Astrocyte (in vitro differentiated cells and primary cell): ENCODE measurements around the gene COL28A1.

Experiments
- EZH2 ChIP-seq: IDR thresholded peaks from 2 replicates; pipeline ENCODE4 v1.6.1; 2012; ENCODE audit warnings: mild to moderate bottlenecking, low read length, inconsistent platforms; ENCODE audit not compliant: insufficient read depth
- TF ChIP-seq, protein P1 (sequence below): IDR thresholded peaks from 2 replicates; pipeline ENCODE4 v1.5.1; 2011; ENCODE audit warnings: low read depth, mild to moderate bottlenecking, inconsistent platforms, low read length, moderate library complexity; ENCODE audit not compliant: insufficient read depth

DNA sequence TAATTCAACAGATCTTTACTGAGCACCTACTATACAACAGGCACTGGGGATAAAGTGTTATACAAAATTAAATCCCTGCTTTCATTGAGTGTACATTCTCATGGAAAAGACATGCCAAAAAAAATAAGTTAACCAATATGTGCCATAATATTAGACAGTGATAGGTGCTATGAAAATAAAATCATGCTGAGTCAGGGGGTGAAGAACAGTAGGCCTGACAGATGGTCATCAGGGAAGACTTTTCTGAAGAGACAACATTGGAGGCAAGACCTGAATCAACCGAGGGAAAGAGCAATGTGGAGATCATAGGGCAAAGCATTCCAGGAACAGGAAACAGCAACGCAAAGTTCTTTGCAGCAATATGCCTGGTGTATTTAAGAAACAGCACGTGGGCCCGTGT is 217.8 kb downstream of the COL28A1 start:
- TF ChIP-seq, protein P1, sequence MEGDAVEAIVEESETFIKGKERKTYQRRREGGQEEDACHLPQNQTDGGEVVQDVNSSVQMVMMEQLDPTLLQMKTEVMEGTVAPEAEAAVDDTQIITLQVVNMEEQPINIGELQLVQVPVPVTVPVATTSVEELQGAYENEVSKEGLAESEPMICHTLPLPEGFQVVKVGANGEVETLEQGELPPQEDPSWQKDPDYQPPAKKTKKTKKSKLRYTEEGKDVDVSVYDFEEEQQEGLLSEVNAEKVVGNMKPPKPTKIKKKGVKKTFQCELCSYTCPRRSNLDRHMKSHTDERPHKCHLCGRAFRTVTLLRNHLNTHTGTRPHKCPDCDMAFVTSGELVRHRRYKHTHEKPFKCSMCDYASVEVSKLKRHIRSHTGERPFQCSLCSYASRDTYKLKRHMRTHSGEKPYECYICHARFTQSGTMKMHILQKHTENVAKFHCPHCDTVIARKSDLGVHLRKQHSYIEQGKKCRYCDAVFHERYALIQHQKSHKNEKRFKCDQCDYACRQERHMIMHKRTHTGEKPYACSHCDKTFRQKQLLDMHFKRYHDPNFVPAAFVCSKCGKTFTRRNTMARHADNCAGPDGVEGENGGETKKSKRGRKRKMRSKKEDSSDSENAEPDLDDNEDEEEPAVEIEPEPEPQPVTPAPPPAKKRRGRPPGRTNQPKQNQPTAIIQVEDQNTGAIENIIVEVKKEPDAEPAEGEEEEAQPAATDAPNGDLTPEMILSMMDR: no peak
- no peak for TF ChIP-seq EZH2
